GM12873 (cell line): ENCODE measurements around the gene SPTBN1.

Experiments used
- TF ChIP-seq, protein P1 (sequence below): IDR thresholded peaks from 2 replicates; pipeline ENCODE4 v1.5.1; 2012; ENCODE audit warnings: low read depth, mild to moderate bottlenecking, moderate library complexity, low read length, control low read depth; ENCODE audit not compliant: insufficient read depth; ENCODE audit errors: missing control alignments

The SPTBN1 gene

DNA sequence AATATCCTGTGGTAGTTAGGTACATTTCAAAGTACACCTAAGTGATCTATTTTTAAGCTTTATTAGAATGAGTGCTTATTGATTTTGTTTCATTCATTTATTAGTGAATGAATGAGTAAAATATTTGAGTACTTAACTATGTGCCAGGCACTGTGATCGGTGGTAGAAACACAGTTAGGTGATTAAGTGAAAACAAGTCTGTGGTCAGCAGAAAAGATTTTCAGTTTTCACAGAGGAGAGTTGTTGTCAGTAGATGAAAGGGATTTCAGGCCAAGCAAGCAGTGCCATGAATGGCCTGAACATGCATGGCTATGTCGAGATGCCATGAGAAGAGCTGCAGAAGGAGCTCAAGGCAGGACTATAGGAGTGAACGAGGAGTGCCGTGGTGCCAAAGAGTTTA is 85.9 kb downstream of the SPTBN1 start:
- TF ChIP-seq, protein P1, sequence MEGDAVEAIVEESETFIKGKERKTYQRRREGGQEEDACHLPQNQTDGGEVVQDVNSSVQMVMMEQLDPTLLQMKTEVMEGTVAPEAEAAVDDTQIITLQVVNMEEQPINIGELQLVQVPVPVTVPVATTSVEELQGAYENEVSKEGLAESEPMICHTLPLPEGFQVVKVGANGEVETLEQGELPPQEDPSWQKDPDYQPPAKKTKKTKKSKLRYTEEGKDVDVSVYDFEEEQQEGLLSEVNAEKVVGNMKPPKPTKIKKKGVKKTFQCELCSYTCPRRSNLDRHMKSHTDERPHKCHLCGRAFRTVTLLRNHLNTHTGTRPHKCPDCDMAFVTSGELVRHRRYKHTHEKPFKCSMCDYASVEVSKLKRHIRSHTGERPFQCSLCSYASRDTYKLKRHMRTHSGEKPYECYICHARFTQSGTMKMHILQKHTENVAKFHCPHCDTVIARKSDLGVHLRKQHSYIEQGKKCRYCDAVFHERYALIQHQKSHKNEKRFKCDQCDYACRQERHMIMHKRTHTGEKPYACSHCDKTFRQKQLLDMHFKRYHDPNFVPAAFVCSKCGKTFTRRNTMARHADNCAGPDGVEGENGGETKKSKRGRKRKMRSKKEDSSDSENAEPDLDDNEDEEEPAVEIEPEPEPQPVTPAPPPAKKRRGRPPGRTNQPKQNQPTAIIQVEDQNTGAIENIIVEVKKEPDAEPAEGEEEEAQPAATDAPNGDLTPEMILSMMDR, result no peak

DNA sequence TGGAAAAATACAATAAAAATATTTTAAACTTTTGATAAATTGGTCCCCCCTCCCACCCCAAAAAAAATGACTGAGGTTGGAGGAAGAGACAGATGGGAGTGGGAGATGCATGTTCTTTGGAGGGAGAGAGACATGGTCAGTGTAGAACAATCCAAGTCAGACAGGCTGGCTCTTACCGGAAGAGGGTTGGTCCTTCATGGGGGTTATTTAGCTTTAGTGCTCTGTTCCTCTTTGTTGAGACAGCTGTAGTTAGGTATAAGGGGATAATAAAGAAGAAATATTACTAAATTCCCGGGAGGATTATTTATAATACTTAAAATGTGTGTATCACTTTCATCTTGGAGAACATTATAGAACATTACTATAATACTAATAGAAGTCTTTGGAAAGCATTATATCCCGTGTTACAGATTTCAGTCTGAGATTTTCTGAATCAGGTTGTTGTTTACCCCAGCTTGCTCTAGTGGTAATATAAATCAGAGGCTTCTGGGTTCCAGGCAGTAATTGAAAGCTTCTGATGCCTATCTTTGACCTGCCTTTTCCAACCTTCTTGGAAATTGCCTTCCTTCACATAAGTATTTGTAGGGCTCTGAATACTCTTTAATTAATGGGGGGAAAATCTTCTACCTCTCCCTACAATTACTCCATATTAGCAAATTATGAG is 87.7 kb downstream of the SPTBN1 start:
- TF ChIP-seq, protein P1, result no peak

DNA sequence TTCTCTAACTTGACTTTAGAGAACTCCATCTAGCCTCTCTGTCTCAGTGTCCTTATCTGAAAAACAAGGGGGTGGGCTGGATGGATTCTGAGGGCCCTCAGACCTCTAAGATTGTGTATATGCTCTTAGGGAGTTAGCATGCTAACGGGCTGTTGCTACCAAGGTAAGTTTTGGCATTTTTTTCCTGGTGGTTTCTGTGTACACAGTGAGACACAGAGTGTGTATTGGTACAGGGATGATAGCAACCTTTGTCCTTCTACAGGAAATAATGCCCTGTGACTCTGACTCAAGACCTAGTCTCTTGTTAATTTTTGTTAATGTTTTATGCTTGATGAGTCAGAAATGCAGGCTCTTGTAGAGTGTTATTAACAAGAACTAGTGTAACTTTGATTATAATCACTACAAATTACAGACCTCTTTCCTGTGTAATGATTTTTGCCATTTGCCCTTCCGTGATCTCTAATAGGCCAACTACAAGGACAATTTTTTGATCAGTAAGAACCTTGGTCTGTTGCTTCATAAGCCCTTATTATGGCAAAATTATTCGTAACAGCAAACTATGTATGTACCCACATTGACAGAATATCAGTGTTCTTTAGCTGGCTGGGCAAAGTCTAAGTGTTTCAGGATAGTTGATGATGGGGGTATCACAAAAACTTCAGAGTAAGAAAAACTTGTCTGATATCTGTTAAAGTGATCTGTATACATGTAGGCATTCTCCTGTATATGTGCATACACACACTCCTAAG is 89.7 kb downstream of the SPTBN1 start:
- TF ChIP-seq, protein P1, result no peak

DNA sequence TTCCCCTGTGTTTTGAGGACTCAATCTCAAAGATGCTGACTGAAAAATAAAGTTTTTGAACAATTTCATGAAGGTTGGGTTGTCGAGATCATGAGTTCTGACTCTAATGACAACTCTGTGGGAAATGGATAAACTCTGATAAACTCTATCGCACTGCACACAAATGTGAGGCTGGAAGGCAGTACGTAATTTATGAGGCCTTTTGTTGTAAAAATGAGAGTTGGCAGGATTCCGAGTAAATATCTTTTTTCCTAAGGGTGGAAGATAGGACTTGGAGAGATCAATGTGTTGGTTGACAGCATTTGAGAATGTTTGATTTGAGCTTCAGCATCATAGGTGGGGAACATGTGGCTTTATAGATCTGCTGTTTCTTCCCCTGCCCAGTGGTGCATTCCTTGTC is 90.4 kb downstream of the SPTBN1 start:
- TF ChIP-seq, protein P1, result no peak

DNA sequence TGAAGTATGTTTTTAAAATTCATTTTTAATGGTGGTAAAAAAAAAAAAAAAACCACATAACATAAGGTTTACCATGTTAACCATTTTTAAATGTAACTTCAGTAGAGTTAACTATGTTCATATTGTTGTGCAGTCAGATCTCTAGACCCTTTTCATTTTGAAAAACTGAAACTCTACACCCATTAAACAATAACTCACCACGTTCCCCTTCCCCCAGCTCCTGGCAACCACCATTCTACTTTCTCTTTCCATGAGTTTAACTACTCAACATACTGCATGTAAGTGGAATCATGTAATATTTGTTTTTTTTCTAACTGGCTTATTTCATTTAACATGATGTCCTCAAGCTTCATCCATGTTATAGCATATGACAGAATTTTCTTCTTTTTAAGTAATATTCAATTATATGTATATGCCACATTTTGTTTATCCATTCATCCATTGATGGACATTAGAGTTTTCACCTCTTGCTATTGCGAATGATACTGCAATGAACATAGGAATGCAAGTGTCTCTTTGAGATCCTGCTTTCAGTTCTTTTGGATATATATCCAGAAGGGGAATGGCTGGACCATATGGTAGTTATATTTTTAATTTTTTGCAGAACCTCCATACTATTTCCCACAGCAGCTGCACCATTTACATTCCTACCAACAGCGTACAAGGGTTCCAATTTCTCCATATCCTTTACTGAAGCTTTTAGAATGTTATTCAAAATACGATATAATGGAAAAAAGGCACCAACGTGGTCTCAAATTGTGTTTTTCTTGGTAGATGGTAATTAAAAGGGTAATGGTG is 91.0 kb downstream of the SPTBN1 start:
- TF ChIP-seq, protein P1, result no peak

DNA sequence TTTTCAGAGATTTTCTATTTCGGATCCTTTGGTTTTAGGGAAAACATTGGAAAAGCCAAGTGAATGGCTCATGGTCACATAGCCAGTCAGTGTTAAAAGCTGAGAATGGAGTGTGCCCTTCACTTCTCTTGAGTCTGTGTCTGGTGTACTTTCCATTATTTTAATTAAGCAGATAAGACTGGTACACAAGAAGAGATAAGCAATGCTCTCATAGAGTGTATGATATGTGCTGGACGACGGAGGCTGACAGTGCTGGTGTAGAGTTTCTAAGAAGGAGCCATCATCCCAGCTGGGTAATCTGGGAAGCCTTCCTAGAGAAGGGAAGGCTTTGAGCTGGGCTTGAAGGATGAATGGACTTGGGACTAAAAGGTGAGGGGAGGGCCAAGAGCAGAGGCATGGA is 93.3 kb downstream of the SPTBN1 start:
- TF ChIP-seq, protein P1, result no peak
